ENCODE results near the gene MRPS23. TPM values are rescaled to one million over a fixed set of nuclear protein-coding genes. Genes with fewer than 3 reads are reported as not detected.

The MRPS23 gene
- total RNA-seq, 1 donor from 2014 or later = 34.4 TPM

GRCh38 chr17:57803021-57803420, 46.8 kb downstream of the MRPS23 start:
- DNase-seq (ENCODE audit: low read depth, low spot score) = no peak

- no peak for DNase-seq (ENCODE audit: low read depth, low spot score)
These were observed 48.7 kb downstream of the MRPS23 start for GRCh38 chr17:57801044-57801711.

- DNase-seq (ENCODE audit: low read depth, low spot score) = no peak
These were observed 55.0 kb downstream of the MRPS23 start for GRCh38 chr17:57794841-57795240.

- DNase-seq (ENCODE audit: low read depth, low spot score) = no peak
These were observed 61.1 kb downstream of the MRPS23 start for GRCh38 chr17:57788725-57789124.

- DNase-seq (ENCODE audit: low read depth, low spot score) = no peak
These were observed 64.8 kb downstream of the MRPS23 start for GRCh38 chr17:57785022-57785421.

Other genes with a start within 250 kb of the MRPS23 start
- gene CCDC182, start 104.7 kb downstream of the MRPS23 start, total RNA-seq = not detected in 2 replicates
- 4.4 and 5.2 TPM in 2 replicates for gene CUEDC1, start 105.4 kb upstream of the MRPS23 start, total RNA-seq
- gene VEZF1, start 138.2 kb upstream of the MRPS23 start, total RNA-seq = 31.1 and 39.1 TPM in 2 replicates
- gene SRSF1, start 157.2 kb upstream of the MRPS23 start, total RNA-seq = 532 and 769 TPM in 2 replicates
- 11.9 and 20.5 TPM in 2 replicates for gene DYNLL2, start 233.4 kb upstream of the MRPS23 start, total RNA-seq

All from pulmonary artery endothelial cell (primary cell).